OCI-LY1 (cell line): ENCODE results near the gene TM9SF4.

ENCODE experiments used
- EZH2 ChIP-seq: fragments of 200-600 bp; sonication (generic), shearing (Covaris generic); IDR thresholded peaks from 2 replicates; pipeline ENCODE4 v1.8.0; 2017; ENCODE audit warnings: borderline replicate concordance, mixed run types, mild to moderate bottlenecking, antibody characterized with exemption, low read length, moderate library complexity, mixed read lengths
- TF ChIP-seq, protein P1 (sequence below): fragments of 200-600 bp; sonication (generic), shearing (Covaris generic); IDR thresholded peaks from 2 replicates; pipeline ENCODE4 v1.5.1; 2017; ENCODE audit warnings: mild to moderate bottlenecking, antibody characterized with exemption, low read length, moderate library complexity, mixed read lengths

- TF ChIP-seq, protein P1, sequence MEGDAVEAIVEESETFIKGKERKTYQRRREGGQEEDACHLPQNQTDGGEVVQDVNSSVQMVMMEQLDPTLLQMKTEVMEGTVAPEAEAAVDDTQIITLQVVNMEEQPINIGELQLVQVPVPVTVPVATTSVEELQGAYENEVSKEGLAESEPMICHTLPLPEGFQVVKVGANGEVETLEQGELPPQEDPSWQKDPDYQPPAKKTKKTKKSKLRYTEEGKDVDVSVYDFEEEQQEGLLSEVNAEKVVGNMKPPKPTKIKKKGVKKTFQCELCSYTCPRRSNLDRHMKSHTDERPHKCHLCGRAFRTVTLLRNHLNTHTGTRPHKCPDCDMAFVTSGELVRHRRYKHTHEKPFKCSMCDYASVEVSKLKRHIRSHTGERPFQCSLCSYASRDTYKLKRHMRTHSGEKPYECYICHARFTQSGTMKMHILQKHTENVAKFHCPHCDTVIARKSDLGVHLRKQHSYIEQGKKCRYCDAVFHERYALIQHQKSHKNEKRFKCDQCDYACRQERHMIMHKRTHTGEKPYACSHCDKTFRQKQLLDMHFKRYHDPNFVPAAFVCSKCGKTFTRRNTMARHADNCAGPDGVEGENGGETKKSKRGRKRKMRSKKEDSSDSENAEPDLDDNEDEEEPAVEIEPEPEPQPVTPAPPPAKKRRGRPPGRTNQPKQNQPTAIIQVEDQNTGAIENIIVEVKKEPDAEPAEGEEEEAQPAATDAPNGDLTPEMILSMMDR: no peak
- TF ChIP-seq EZH2: no peak
Measured at GRCh38 chr20:32063695-32064094, 45.8 kb upstream of the TM9SF4 start.
